CD14-positive monocyte (primary cell): Measurements from ENCODE around the gene KCNJ6. TPM values are rescaled to one million over a fixed set of nuclear protein-coding genes. Genes with fewer than 3 reads are reported as not detected.

Source experiments
- DNase-seq, 3 donors: peaks; one replicate each; pipeline ENCODE4 v3.0.0-alpha.2; 2011 to 2022
- H2AFZ ChIP-seq: 2 replicates; pipeline ENCODE4 v1.6.0; 2012; ENCODE audit warnings: mild to moderate bottlenecking, low read depth, low read length, inconsistent platforms; ENCODE audit not compliant: insufficient read depth, poor library complexity, severe bottlenecking
- H3K27ac ChIP-seq, 2 donors: 1 replicate in 1 of 2; 2 replicates in 1 of 2; pipeline ENCODE4 v1.5.1; 2012 to 2013; ENCODE audit warnings: low read length in 2 of 2, control low read depth in 1 of 2, inconsistent platforms in 1 of 2, low read depth in 1 of 2, mild to moderate bottlenecking in 1 of 2
- H3K27me3 ChIP-seq, 2 donors: one replicate each; pipeline versions ENCODE4 v1.6.0 to v1.6.1; 2011 to 2013; ENCODE audit warnings: low read length in 2 of 2; ENCODE audit not compliant: control insufficient read depth in 2 of 2, insufficient read depth in 2 of 2
- H3K36me3 ChIP-seq, 2 donors: replicated peaks in 1 of 2; 1 replicate in 1 of 2; 2 replicates in 1 of 2; pipeline versions ENCODE4 v1.5.1 to v1.6.1; 2012 to 2013; ENCODE audit warnings: low read length in 2 of 2, control low read depth in 1 of 2, inconsistent platforms in 1 of 2, mild to moderate bottlenecking in 1 of 2; ENCODE audit not compliant: insufficient read depth in 2 of 2, control insufficient read depth in 1 of 2
- H3K4me1 ChIP-seq, 2 donors: 1 replicate in 1 of 2; 2 replicates in 1 of 2; pipeline versions ENCODE4 v1.5.1 to v1.6.1; 2012 to 2013; ENCODE audit warnings: low read length in 2 of 2, control low read depth in 1 of 2, inconsistent platforms in 1 of 2, mild to moderate bottlenecking in 1 of 2, moderate library complexity in 1 of 2; ENCODE audit not compliant: insufficient read depth in 2 of 2, control insufficient read depth in 1 of 2
- H3K4me2 ChIP-seq: replicated peaks from 2 replicates; pipeline ENCODE3; 2012; ENCODE audit warnings: low read length, moderate library complexity, mild to moderate bottlenecking; ENCODE audit not compliant: poor library complexity, severe bottlenecking; ENCODE audit errors: extremely low read depth
- H3K4me3 ChIP-seq, 3 experiments: fragments of 200-600 bp in 1 of 3; sonication (generic) in 1 of 3; replicated peaks in 1 of 3; 1 replicate in 2 of 3; 2 replicates in 1 of 3; pipeline ENCODE4 v1.5.1; 2011 to 2013; ENCODE audit warnings: low read length in 3 of 3, mild to moderate bottlenecking in 3 of 3, control low read depth in 2 of 3, low read depth in 2 of 3, inconsistent platforms in 1 of 3, moderate library complexity in 1 of 3
- H3K79me2 ChIP-seq: 2 replicates; pipeline ENCODE4 v1.6.0; 2012; ENCODE audit warnings: mild to moderate bottlenecking, control low read depth, inconsistent platforms, low read length, moderate library complexity; ENCODE audit not compliant: insufficient read depth
- H3K9ac ChIP-seq: 2 replicates; pipeline ENCODE4 v1.6.0; 2017; ENCODE audit warnings: low read length, mild to moderate bottlenecking; ENCODE audit not compliant: insufficient read depth, poor library complexity, severe bottlenecking
- H3K9me3 ChIP-seq, 2 donors: replicated peaks in 1 of 2; 1 replicate in 1 of 2; 2 replicates in 1 of 2; pipeline versions ENCODE4 v1.5.1 to v1.6.1; 2012 to 2013; ENCODE audit warnings: low read length in 2 of 2, control low read depth in 1 of 2; ENCODE audit not compliant: control insufficient read depth in 1 of 2, insufficient read depth in 1 of 2
- H4K20me1 ChIP-seq: 2 replicates; pipeline ENCODE4 v1.6.0; 2012; ENCODE audit warnings: mild to moderate bottlenecking, low read length, control low read depth, moderate library complexity; ENCODE audit not compliant: insufficient read depth
- H3K27ac Mint-ChIP-seq, 7 donors: one replicate each; pipeline ENCODE4 v1.8.0; 2020; ENCODE audit warnings: mild to moderate bottlenecking in 7 of 7, mixed read lengths in 7 of 7, moderate library complexity in 6 of 7, inconsistent platforms in 2 of 7
- H3K27me3 Mint-ChIP-seq, 3 donors: one replicate each; pipeline ENCODE4 v1.8.0; 2021 to 2022; ENCODE audit warnings: low read depth in 3 of 3, mild to moderate bottlenecking in 3 of 3, mixed read lengths in 3 of 3, moderate library complexity in 3 of 3, inconsistent platforms in 1 of 3
- H3K36me3 Mint-ChIP-seq, 2 donors: one replicate each; pipeline ENCODE4 v1.8.0; 2020; ENCODE audit warnings: mixed read lengths in 2 of 2, inconsistent platforms in 1 of 2, mild to moderate bottlenecking in 1 of 2
- H3K4me1 Mint-ChIP-seq: one replicate; pipeline ENCODE4 v1.8.0; 2020; ENCODE audit warnings: mild to moderate bottlenecking, mixed read lengths
- H3K4me3 Mint-ChIP-seq, 2 donors: one replicate each; pipeline ENCODE4 v1.8.0; 2020; ENCODE audit warnings: mild to moderate bottlenecking in 2 of 2, mixed read lengths in 2 of 2, moderate library complexity in 1 of 2
- H3K9me3 Mint-ChIP-seq, 7 donors: one replicate each; pipeline ENCODE4 v1.8.0; 2020 to 2022; ENCODE audit warnings: mixed read lengths in 7 of 7, mild to moderate bottlenecking in 6 of 7, moderate library complexity in 6 of 7, inconsistent platforms in 2 of 7
- CTCF ChIP-seq: fragments of 200-600 bp; IDR thresholded peaks from one replicate; pipeline ENCODE4 v1.8.0; 2022; ENCODE audit warnings: antibody characterized with exemption, mild to moderate bottlenecking
- WGBS: methylation state at CpG from one replicate; pipeline ENCODE4 v1.1.5; 2013; ENCODE audit warnings: missing lambda C conversion rate; ENCODE audit not compliant: insufficient coverage; 5-methylcytosine and 5-hydroxymethylcytosine counted together
- intact Hi-C, 2 donors: fragments of 100-400 bp; cut with micrococcal nuclease; formaldehyde crosslinking; loops; one replicate each; pipeline versions ENCODE4 v1.15.0 to v1.15.1; 2023
- polyA plus RNA-seq, 3 donors: library from polyadenylated mRNA; depleted of rRNA in 1 of 3; unstranded in 2 of 3; stranded (reverse) in 1 of 3; fragments of 300-500 nt in 2 of 3; fragments of >200 nt in 1 of 3; fragmentation: Illumina TruSeq in 2 of 3; gene quantifications; 1 replicate in 2 of 3; 2 replicates in 1 of 3; pipeline ENCODE4 v1.2.3, GENCODE V29; 2012 to 2021

The KCNJ6 gene
- polyA plus RNA-seq, 3 donors, result not detected

DNA sequence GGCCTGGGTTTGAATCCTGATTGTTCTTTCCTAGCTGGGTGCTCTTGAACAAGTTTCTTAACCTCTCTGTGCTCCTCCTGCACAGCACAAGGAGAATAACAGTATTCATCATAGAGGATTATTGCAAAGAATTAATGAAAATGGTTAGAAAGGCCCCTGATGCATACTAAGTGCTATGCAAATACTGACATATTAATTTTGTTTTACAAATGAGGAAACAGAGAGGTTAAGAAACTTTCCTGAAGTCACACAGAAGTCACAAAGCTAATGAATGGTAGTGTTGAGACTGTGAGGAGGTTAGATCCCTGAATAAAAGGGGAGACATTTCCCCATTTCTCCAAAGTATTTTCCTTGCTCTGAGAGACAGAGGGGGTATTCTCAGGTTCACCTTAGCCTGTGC lies 99.0 kb downstream of the KCNJ6 start:
- Mint-ChIP-seq H3K9me3 (peaks cover 2 to 12% (median 8%) of the 10 kb centered on the region in 7 donors), H3K36me3 (no peaks in the 10 kb centered on the region), H3K27me3 (peaks cover 0 to 3% (median 0%) of the 10 kb centered on the region in 3 donors), H3K4me1 (peaks cover 42% of the 10 kb centered on the region), H3K4me3 (no peak overlapping the region), H3K27ac (peak overlapping the region in 1 of 7 donors; percentile 23)
- no peak for TF ChIP-seq CTCF
- Histone ChIP-seq H3K9me3 (no peaks in the 10 kb centered on the region), H3K9ac (no peak overlapping the region), H3K79me2 (no peaks in the 10 kb centered on the region), H4K20me1 (no peaks in the 10 kb centered on the region), H3K4me1 (peaks cover 41 to 45% of the 10 kb centered on the region in 2 donors), H3K27me3 (no peaks in the 10 kb centered on the region), H2AFZ (no peak overlapping the region), H3K36me3 (no peaks in the 10 kb centered on the region), H3K27ac (no peak overlapping the region), H3K4me2 (no peak overlapping the region), H3K4me3 (no peak overlapping the region)
- no peak for DNase-seq
- intact Hi-C loops, result no loop called here

- no peak for TF ChIP-seq CTCF
- H3K4me1 Mint-ChIP-seq, result peaks cover 30% of the 10 kb centered on the region
- H3K9me3 ChIP-seq, result peaks cover 0 to 3% of the 10 kb centered on the region in 2 donors
- peak overlapping the region in 1 of 2 donors; percentile 43 for H3K4me3 Mint-ChIP-seq
- H3K27me3 ChIP-seq, result no peaks in the 10 kb centered on the region
- no peaks in the 10 kb centered on the region for H3K36me3 Mint-ChIP-seq
- H3K4me3 ChIP-seq, result peak overlapping the region in 1 of 3 experiments; percentile 39
- intact Hi-C loops, result no loop called here
- peak; percentile 61 to 68 (median 67) for DNase-seq
- H3K36me3 ChIP-seq, result no peaks in the 10 kb centered on the region
- WGBS, result 62% methylated on average over 5 of the region's 9 CpGs
- H3K27me3 Mint-ChIP-seq, result peaks cover 0 to 3% (median 3%) of the 10 kb centered on the region in 3 donors
- peak overlapping the region; percentile 15 to 62 for H3K27ac ChIP-seq
- no peaks in the 10 kb centered on the region for H4K20me1 ChIP-seq
- peak overlapping the region; percentile 44 for H3K4me2 ChIP-seq
- H3K79me2 ChIP-seq, result no peaks in the 10 kb centered on the region
- no peak overlapping the region for H3K9ac ChIP-seq
- peak overlapping the region in 6 of 7 donors; percentile 47 to 84 (median 70) for H3K27ac Mint-ChIP-seq
- H2AFZ ChIP-seq, result peak overlapping the region; percentile 54
- H3K9me3 Mint-ChIP-seq, result peaks cover 4 to 19% (median 14%) of the 10 kb centered on the region in 7 donors
- peaks cover 27 to 32% of the 10 kb centered on the region in 2 donors for H3K4me1 ChIP-seq
These were observed 100.4 kb downstream of the KCNJ6 start for GRCh38 chr21:37815893-37816292.
